DMS153 treated with DMSO at 0.1 percent for 48 hours (cell line): Measurements from ENCODE around the gene TIMM8A.

Experiments
- DNase-seq: peaks from one replicate; lab custom pipeline; 2025; ENCODE audit not compliant: unreplicated experiment; lab: John Stamatoyannopoulos, UW

TIMM8A gene

GRCh38 chrX:101348452-101349192 lies at the start of gene TIMM8A:
Gene TIMM8A (minus strand): TSS chrX:101348742. CDS start chrX:101348664, 78 bp downstream.
- peak; percentile 32 for DNase-seq

- DNase-seq = no peak
These were observed 49.2 kb upstream of the TIMM8A start for GRCh38 chrX:101397779-101398178.

- no peak for DNase-seq
These were observed 47.2 kb upstream of the TIMM8A start for GRCh38 chrX:101395789-101396188.

- no peak for DNase-seq
These were observed 45.8 kb upstream of the TIMM8A start for GRCh38 chrX:101394372-101394771.

- DNase-seq = no peak
These were observed 45.2 kb upstream of the TIMM8A start for GRCh38 chrX:101393530-101394305.

GRCh38 chrX:101391831-101392230 lies 43.3 kb upstream of the TIMM8A start:
- DNase-seq = no peak

- peak; percentile 38 for DNase-seq
These were observed 42.4 kb upstream of the TIMM8A start, which contains the start of gene RPL36A for GRCh38 chrX:101390664-101391525. Gene RPL36A (plus strand): TSS chrX:101391011. CDS start chrX:101391044, 33 bp downstream.

GRCh38 chrX:101388604-101389003 lies 40.1 kb upstream of the TIMM8A start:
- DNase-seq = no peak

GRCh38 chrX:101386542-101386885 lies 38.0 kb upstream of the TIMM8A start:
- no peak for DNase-seq

GRCh38 chrX:101385795-101386541 lies 37.4 kb upstream of the TIMM8A start, which contains the start of gene BTK:
Gene BTK (minus strand): TSS chrX:101386191. CDS start chrX:101375284, 10,907 bp downstream.
- no peak for DNase-seq

GRCh38 chrX:101385026-101385684 lies 36.6 kb upstream of the TIMM8A start:
- no peak for DNase-seq

- DNase-seq = no peak
These were observed 35.2 kb upstream of the TIMM8A start for GRCh38 chrX:101383679-101384205.

GRCh38 chrX:101377547-101377946 lies 29.0 kb upstream of the TIMM8A start:
- no peak for DNase-seq

- no peak for DNase-seq
These were observed 22.5 kb upstream of the TIMM8A start for GRCh38 chrX:101370888-101371504.

- DNase-seq = no peak
These were observed 21.1 kb upstream of the TIMM8A start for GRCh38 chrX:101369687-101370086.

GRCh38 chrX:101368800-101369199 lies 20.3 kb upstream of the TIMM8A start:
- no peak for DNase-seq

- no peak for DNase-seq
These were observed 16.8 kb upstream of the TIMM8A start for GRCh38 chrX:101365301-101365795.

- no peak for DNase-seq
These were observed 14.2 kb upstream of the TIMM8A start for GRCh38 chrX:101362757-101363156.

- no peak for DNase-seq
These were observed 13.6 kb upstream of the TIMM8A start for GRCh38 chrX:101362116-101362515.
